Hepatocyte (in vitro differentiated cells): ENCODE results near the gene CRY2.

Experiments
- EZH2 ChIP-seq: fragments of 200-600 bp; sonication (generic); IDR thresholded peaks from 2 replicates; pipeline ENCODE4 v1.6.1; 2016; ENCODE audit warnings: antibody characterized with exemption, mild to moderate bottlenecking, borderline replicate concordance
- EZH2phosphoT487 ChIP-seq: fragments of 200-600 bp; sonication (generic); IDR thresholded peaks from one replicate; pipeline ENCODE4 v1.6.1; 2018; ENCODE audit warnings: antibody characterized with exemption, mild to moderate bottlenecking, low read depth, moderate library complexity; ENCODE audit not compliant: unreplicated experiment, severe bottlenecking
- TF ChIP-seq, protein P1 (sequence below): fragments of 200-600 bp; sonication (generic); IDR thresholded peaks from 2 replicates; pipeline ENCODE4 v1.5.1; 2016; ENCODE audit warnings: antibody characterized with exemption, mild to moderate bottlenecking; ENCODE audit not compliant: poor library complexity

DNA sequence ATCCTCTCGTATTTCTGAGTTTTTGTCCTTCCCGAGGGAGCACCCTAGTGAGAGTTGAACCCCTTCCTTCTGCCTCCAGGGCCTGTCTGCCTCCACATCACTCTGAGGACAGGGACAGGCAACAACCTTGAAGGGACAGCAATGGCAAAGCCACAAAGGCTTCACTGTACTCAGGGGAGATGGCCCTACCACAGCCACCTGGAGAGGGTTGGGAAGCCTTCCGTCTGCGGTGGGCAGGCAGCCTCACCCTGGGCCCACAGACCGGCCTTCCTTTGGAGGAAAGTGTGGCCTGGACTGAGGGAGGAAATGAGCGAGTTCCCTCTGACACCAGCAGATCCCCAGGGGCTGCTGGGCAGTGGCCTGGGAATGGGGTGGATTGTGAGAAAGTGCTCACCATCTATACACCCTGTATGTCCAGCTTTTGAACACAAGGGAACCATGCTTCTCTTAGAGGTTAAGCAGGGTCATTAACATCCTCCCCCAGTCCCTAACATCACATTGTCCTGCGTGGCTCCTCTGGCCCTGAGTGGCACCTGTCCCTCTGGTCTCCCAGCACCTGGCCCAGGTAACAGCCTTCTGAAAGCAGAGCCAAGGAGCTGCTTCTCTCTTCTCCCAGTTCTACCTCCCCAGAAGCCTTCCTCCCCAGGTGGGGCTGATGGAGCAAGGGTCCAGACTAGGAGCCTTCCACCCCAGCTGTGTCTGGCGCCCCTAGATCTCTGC is 35.5 kb upstream of the CRY2 start:
- TF ChIP-seq, protein P1, sequence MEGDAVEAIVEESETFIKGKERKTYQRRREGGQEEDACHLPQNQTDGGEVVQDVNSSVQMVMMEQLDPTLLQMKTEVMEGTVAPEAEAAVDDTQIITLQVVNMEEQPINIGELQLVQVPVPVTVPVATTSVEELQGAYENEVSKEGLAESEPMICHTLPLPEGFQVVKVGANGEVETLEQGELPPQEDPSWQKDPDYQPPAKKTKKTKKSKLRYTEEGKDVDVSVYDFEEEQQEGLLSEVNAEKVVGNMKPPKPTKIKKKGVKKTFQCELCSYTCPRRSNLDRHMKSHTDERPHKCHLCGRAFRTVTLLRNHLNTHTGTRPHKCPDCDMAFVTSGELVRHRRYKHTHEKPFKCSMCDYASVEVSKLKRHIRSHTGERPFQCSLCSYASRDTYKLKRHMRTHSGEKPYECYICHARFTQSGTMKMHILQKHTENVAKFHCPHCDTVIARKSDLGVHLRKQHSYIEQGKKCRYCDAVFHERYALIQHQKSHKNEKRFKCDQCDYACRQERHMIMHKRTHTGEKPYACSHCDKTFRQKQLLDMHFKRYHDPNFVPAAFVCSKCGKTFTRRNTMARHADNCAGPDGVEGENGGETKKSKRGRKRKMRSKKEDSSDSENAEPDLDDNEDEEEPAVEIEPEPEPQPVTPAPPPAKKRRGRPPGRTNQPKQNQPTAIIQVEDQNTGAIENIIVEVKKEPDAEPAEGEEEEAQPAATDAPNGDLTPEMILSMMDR: no peak
- TF ChIP-seq EZH2 (no peak), EZH2phosphoT487 (no peak)
